Measurements from ENCODE around the gene NEXN.

NEXN gene

GRCh38 chr1:77888081-77888780, at the start of gene NEXN:
Gene NEXN, plus strand, starts transcription at chr1:77888624. Its CDS starts 27,483 bp downstream, at chr1:77916107.
- TF ChIP-seq, protein P1, sequence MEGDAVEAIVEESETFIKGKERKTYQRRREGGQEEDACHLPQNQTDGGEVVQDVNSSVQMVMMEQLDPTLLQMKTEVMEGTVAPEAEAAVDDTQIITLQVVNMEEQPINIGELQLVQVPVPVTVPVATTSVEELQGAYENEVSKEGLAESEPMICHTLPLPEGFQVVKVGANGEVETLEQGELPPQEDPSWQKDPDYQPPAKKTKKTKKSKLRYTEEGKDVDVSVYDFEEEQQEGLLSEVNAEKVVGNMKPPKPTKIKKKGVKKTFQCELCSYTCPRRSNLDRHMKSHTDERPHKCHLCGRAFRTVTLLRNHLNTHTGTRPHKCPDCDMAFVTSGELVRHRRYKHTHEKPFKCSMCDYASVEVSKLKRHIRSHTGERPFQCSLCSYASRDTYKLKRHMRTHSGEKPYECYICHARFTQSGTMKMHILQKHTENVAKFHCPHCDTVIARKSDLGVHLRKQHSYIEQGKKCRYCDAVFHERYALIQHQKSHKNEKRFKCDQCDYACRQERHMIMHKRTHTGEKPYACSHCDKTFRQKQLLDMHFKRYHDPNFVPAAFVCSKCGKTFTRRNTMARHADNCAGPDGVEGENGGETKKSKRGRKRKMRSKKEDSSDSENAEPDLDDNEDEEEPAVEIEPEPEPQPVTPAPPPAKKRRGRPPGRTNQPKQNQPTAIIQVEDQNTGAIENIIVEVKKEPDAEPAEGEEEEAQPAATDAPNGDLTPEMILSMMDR (conservative IDR thresholded peaks at IDR 0.05; ENCODE audit: low read length): peak; percentile 27
- peak; percentile 87 for DNase-seq (ENCODE audit: low read depth)
- peak within 1 kb of the TSS; percentile 92 for H3K4me3 ChIP-seq (ENCODE audit: low read length)

DNA sequence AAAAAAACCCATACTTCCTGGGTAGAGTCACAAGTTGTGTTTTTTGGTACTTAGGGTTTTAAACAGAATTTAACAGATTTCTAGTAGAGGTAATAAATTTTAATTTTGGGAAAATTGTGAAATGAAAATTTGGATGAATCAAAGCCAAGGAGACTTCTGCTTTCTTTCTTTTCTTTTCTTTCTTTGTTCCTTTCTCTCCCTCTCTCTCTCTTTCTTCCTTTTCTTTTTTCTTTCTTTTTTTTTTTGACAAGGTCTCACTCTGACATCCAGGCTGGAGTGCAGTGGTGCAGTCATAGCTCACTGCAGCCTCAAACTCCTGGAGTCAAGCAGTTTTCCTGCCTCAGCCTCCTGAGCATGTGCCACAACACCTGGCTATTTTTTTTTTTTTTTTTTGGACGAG, 46.9 kb upstream of the NEXN start:
- no peak for DNase-seq (ENCODE audit: low read depth)
- H3K4me3 ChIP-seq (ENCODE audit: low read length): no peak overlapping the region
- TF ChIP-seq, protein P1 (conservative IDR thresholded peaks at IDR 0.05; ENCODE audit: low read length): no peak

DNA sequence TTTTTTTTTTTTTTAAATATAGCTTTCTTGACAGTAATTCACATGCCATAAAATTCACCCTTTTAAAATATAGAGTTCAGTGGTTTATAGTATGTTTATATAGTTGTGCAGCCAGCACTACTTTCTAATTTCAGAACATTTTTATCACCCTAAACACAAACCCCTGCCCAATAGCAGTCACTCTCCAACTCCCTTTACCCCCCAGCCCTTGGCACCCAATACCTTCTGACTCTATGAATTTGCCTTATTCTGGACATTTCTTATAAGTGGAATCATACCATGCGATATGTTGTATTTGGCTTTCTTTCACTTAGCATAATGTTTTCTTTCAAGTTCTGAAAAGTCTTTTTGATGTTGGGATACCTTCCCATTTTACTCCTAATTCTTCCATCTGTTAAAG, 42.5 kb upstream of the NEXN start:
- no peak for DNase-seq (ENCODE audit: low read depth)
- H3K4me3 ChIP-seq (ENCODE audit: low read length): no peak overlapping the region
- TF ChIP-seq, protein P1 (conservative IDR thresholded peaks at IDR 0.05; ENCODE audit: low read length): no peak

GRCh38 chr1:77846966-77847365, 41.5 kb upstream of the NEXN start:
- DNase-seq (ENCODE audit: low read depth): no peak
- no peak overlapping the region for H3K4me3 ChIP-seq (ENCODE audit: low read length)
- TF ChIP-seq, protein P1 (conservative IDR thresholded peaks at IDR 0.05; ENCODE audit: low read length): no peak

DNA sequence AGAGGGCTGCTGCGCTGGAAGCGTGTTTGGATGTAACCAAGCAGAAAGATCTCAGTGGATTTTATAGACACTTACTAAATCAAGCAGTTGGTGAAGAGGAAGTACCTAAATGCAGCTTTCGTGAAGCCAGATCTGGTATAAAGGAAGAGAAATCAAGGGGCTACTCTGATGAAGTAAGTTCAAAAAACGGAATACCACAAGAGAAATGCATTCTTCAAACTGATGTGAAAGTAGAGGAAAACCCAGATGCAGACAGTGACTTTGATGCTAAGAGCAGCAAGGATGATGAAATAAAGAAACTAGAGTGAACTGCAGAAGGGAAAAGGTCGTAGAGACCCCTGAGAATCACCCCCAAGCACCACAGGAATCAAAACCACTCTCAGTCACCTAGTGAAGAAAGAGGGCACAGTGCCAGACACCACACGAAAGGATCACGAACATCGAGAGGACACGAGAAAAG, 40.8 kb upstream of the NEXN start:
- no peak for DNase-seq (ENCODE audit: low read depth)
- no peak overlapping the region for H3K4me3 ChIP-seq (ENCODE audit: low read length)
- TF ChIP-seq, protein P1 (conservative IDR thresholded peaks at IDR 0.05; ENCODE audit: low read length): no peak

GRCh38 chr1:77850082-77850481, 38.3 kb upstream of the NEXN start:
- TF ChIP-seq, protein P1 (conservative IDR thresholded peaks at IDR 0.05; ENCODE audit: low read length): no peak
- H3K4me3 ChIP-seq (ENCODE audit: low read length): no peak overlapping the region
- no peak for DNase-seq (ENCODE audit: low read depth)

DNA sequence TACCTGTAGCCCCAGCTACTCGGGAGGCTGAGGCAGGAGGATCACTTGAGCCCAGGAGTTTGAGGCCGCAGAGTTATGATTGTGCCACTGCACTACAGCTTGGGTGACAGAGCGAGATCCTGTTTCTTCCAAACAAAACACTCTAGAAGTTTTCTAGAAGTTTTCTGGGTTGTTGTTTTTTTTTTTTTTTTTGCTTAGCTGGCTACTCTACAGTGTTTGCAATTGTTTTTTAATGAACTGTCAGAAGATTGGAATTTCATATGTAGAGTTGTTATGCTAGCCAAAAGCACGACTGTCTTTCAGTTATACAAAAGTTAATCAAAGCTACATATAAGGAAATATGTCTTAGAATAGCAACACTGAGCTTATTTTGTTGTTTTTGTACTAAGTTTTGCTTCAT, 30.9 kb upstream of the NEXN start:
- no peak overlapping the region for H3K4me3 ChIP-seq (ENCODE audit: low read length)
- peak; percentile 47 for DNase-seq (ENCODE audit: low read depth)

More for the DNA sequence above, 30.9 kb upstream of the NEXN start:
- TF ChIP-seq, protein P1 (conservative IDR thresholded peaks at IDR 0.05; ENCODE audit: low read length): no peak

Measured in AG10803 (cell line).